ENCODE measurements around the gene PTP4A2. TPM values are rescaled to one million over a fixed set of nuclear protein-coding genes. Genes with fewer than 3 reads are reported as not detected.

PTP4A2 gene
- total and polyA plus RNA-seq, 2 donors (not counting 3 experiments of a cell fraction or from before 2014, with no cell fraction given): 74.1 to 184 TPM

- intact Hi-C loops (cut with micrococcal nuclease): no loop called here
- peaks cover 16% of the 10 kb centered on the region for H4K20me1 ChIP-seq (replicated peaks; ENCODE audit: control insufficient read depth, extremely low read depth, insufficient read depth, low read length)
- CTCF ChIA-PET: interaction anchor here (1.1 to 2.1 kb wide), 3 partner anchors 10 to 39 kb away, joined by 3 to 9 read pairs (median 5); no protein-coding TSS in a partner anchor
Observed at GRCh38 chr1:31924839-31925238, 13.3 kb downstream of the PTP4A2 start.

GRCh38 chr1:31923901-31924535, 14.2 kb downstream of the PTP4A2 start:
- no peak overlapping the region for H2AFZ ChIP-seq (ENCODE audit: low read depth, low read length)
- no peaks in the 10 kb centered on the region for H3K27me3 ChIP-seq (ENCODE audit: control insufficient read depth in 2 of 2, insufficient read depth in 2 of 2, low read length in 2 of 2)
- H4K20me1 ChIP-seq (replicated peaks; ENCODE audit: control insufficient read depth, extremely low read depth, insufficient read depth, low read length): peaks cover 16% of the 10 kb centered on the region
- peaks cover 92% of the 10 kb centered on the region for H3K79me2 ChIP-seq (ENCODE audit: control insufficient read depth, insufficient read depth, low read length)
- BruUV-seq (replicated peaks): no TSS peak
- peaks cover 30% of the 10 kb centered on the region for H3K4me1 ChIP-seq (ENCODE audit: control insufficient read depth, extremely low read depth, insufficient read depth, low read length)
- no peak overlapping the region for H3K27ac ChIP-seq (ENCODE audit: insufficient read depth, low read depth, low read length)
- no peaks in the 10 kb centered on the region for H3K36me3 ChIP-seq (ENCODE audit: control insufficient read depth in 2 of 2, extremely low read depth in 1 of 2, insufficient read depth in 2 of 2, low read length in 2 of 2)
- no peak for TF ChIP-seq GATA2 (IDR thresholded peaks at IDR 0.05; ENCODE audit: insufficient read depth, insufficient read length, low read depth, low read length)
- TF ChIP-seq EZH2 (IDR thresholded peaks at IDR 0.05; ENCODE audit: borderline replicate concordance, low read depth, low read length, severe bottlenecking): no peak
- TF ChIP-seq JUN (IDR thresholded peaks at IDR 0.05; ENCODE audit: borderline replicate concordance, insufficient read depth, insufficient read length, low read depth): no peak
- TF ChIP-seq POLR2A (IDR thresholded peaks at IDR 0.05; ENCODE audit: low read depth, low read length): no peak
- TF ChIP-seq MYC (IDR thresholded peaks at IDR 0.05; ENCODE audit: low read depth, low read length): no peak
- no peak for TF ChIP-seq MAX (IDR thresholded peaks at IDR 0.05; ENCODE audit: insufficient read depth, insufficient read length)
- TF ChIP-seq FOS (IDR thresholded peaks at IDR 0.05; ENCODE audit: borderline replicate concordance, insufficient read depth, low read length): no peak
- TF ChIP-seq CTCF (IDR thresholded peaks at IDR 0.05; ENCODE audit: extremely low read depth in 1 of 2, insufficient read depth in 1 of 2, low read depth in 1 of 2, low read length in 2 of 2): no peak
- TF ChIP-seq POLR2AphosphoS5 (IDR thresholded peaks at IDR 0.05; ENCODE audit: insufficient read depth, low read depth, low read length): no peak
- FAIRE-seq (no peak), DNase-seq (ENCODE audit: low read depth, low spot score) (no peak)
- H3K4me2 ChIP-seq (ENCODE audit: insufficient read depth, low read length): no peak overlapping the region
- no peak overlapping the region for H3K9ac ChIP-seq (replicated peaks; ENCODE audit: extremely low read depth, insufficient read depth, low read length)
- dilution Hi-C loops (cut with MboI; ENCODE audit: extremely low pct_ligation_motif_present, low sequenced_read_pairs): no loop called here
- H3K4me3 ChIP-seq (replicated peaks in 1 of 3; ENCODE audit: insufficient read depth in 1 of 3, low read depth in 1 of 3, low read length in 3 of 3): no peak overlapping the region
- CTCF ChIA-PET: interaction anchor here (1.1 to 2.1 kb wide), 4 partner anchors 9 to 40 kb away, joined by 3 to 9 read pairs (median 4); no protein-coding TSS in a partner anchor
- intact Hi-C loops (cut with micrococcal nuclease): no loop called here
- H3K9me3 ChIP-seq (replicated peaks; ENCODE audit: control insufficient read depth, insufficient read depth, low read length): no peaks in the 10 kb centered on the region
- POLR2A ChIA-PET: interaction anchor here (1.2 kb wide), 1 partner anchor 40 kb away, joined by 3 read pairs; no protein-coding TSS in a partner anchor
- H3K9me1 ChIP-seq (replicated peaks; ENCODE audit: control insufficient read depth, extremely low read depth, insufficient read depth, low read length): no peaks in the 10 kb centered on the region

More at GRCh38 chr1:31924839-31925238, 13.3 kb downstream of the PTP4A2 start:
- Histone ChIP-seq H3K9me3 (replicated peaks; ENCODE audit: control insufficient read depth, insufficient read depth, low read length) (no peaks in the 10 kb centered on the region), H3K9ac (replicated peaks; ENCODE audit: extremely low read depth, insufficient read depth, low read length) (no peak overlapping the region), H3K9me1 (replicated peaks; ENCODE audit: control insufficient read depth, extremely low read depth, insufficient read depth, low read length) (no peaks in the 10 kb centered on the region), H3K4me2 (ENCODE audit: insufficient read depth, low read length) (peak overlapping the region; percentile 7), H3K4me3 (replicated peaks in 1 of 3; ENCODE audit: insufficient read depth in 1 of 3, low read depth in 1 of 3, low read length in 3 of 3) (no peak overlapping the region), H3K27me3 (ENCODE audit: control insufficient read depth in 2 of 2, insufficient read depth in 2 of 2, low read length in 2 of 2) (no peaks in the 10 kb centered on the region), H3K79me2 (ENCODE audit: control insufficient read depth, insufficient read depth, low read length) (peaks cover 93% of the 10 kb centered on the region), H3K4me1 (ENCODE audit: control insufficient read depth, extremely low read depth, insufficient read depth, low read length) (peaks cover 31% of the 10 kb centered on the region), H3K27ac (ENCODE audit: insufficient read depth, low read depth, low read length) (no peak overlapping the region), H3K36me3 (ENCODE audit: control insufficient read depth in 2 of 2, extremely low read depth in 1 of 2, insufficient read depth in 2 of 2, low read length in 2 of 2) (no peaks in the 10 kb centered on the region), H2AFZ (ENCODE audit: low read depth, low read length) (no peak overlapping the region)
- peak; percentile 84 for TF ChIP-seq GATA2 (IDR thresholded peaks at IDR 0.05; ENCODE audit: insufficient read depth, insufficient read length, low read depth, low read length)
- no peak for TF ChIP-seq MAX (IDR thresholded peaks at IDR 0.05; ENCODE audit: insufficient read depth, insufficient read length)
- dilution Hi-C loops (cut with MboI; ENCODE audit: extremely low pct_ligation_motif_present, low sequenced_read_pairs): no loop called here
- BruUV-seq (replicated peaks): no TSS peak
- FAIRE-seq (no peak), DNase-seq (ENCODE audit: low read depth, low spot score) (peak; percentile 59)
- POLR2A ChIA-PET: interaction anchor here (1.2 kb wide), 1 partner anchor 39 kb away, joined by 3 read pairs; no protein-coding TSS in a partner anchor
